Measurements from ENCODE around the gene ULK3.

DNA sequence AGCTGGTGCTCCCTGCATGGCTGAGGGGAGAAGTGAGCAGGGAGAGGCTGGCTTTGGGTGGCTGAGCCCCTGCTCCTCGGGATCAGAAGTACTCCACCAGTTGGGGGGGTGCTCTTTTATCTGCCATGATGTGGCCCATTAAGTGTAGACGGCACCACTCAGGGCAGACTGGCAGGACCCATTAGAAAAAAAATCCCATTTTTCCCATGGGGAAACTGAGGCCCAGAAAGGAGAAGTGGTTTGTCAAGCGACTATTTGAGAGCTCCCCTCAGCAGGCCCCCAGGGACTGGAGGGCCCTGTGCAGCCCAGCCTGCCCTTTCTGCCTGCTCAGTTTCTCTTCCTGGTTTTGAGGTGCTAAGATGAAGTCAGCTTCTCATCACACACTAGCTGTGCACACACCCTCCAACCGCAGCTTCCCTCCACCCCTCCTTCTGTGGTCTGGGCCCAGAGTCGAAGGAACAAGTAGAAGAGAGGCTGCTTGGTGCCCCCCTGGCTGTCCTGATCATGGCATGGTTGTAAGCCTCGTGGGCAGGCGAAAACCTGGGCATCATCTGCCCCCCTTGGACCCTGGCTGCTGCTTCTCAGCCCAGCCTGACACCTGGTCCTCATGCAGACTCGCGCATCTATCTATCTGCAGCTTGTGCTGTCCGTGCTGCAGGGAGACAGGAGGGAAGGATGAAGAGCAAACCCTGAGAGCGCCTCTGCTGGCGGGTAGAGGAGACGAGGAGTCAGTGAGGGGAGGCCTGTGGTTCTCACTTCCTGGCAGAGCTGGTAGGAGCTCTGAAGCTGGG lies 55.5 kb downstream of the ULK3 start:
- no peak for TF ChIP-seq TAF1 (IDR thresholded peaks at IDR 0.05; ENCODE audit: low read depth)
- TF ChIP-seq ZBTB7A (IDR thresholded peaks at IDR 0.05; ENCODE audit: low read depth), result no peak
- TF ChIP-seq, protein P1, sequence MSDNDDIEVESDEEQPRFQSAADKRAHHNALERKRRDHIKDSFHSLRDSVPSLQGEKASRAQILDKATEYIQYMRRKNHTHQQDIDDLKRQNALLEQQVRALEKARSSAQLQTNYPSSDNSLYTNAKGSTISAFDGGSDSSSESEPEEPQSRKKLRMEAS (IDR thresholded peaks at IDR 0.05), result peak; percentile 26; the same call in 1 of the 2 replicates
- no peak for TF ChIP-seq TEAD4 (IDR thresholded peaks at IDR 0.05)
- no peak for TF ChIP-seq NFIC (IDR thresholded peaks at IDR 0.05)
- no peak for TF ChIP-seq CREB1 (IDR thresholded peaks at IDR 0.05; ENCODE audit: low read depth)
- TF ChIP-seq, protein P2, sequence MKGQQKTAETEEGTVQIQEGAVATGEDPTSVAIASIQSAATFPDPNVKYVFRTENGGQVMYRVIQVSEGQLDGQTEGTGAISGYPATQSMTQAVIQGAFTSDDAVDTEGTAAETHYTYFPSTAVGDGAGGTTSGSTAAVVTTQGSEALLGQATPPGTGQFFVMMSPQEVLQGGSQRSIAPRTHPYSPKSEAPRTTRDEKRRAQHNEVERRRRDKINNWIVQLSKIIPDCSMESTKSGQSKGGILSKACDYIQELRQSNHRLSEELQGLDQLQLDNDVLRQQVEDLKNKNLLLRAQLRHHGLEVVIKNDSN (IDR thresholded peaks at IDR 0.05), result no peak
